GM23338 (cell line): ENCODE results near the gene SAMD13. TPM values are rescaled to one million over a fixed set of nuclear protein-coding genes. Genes with fewer than 3 reads are reported as not detected.

Experiments used
- ATAC-seq: fragments of 200-7000 bp; cut with Tn5 transposase; 3 replicates; pipeline ENCODE4 v1.9.1; 2020
- DNase-seq: peaks from one replicate; pipeline ENCODE4 v3.0.0-alpha.2; 2015; ENCODE audit warnings: low spot score
- H2AFZ ChIP-seq: fragments of 200-600 bp; sonication (generic); 2 replicates; pipeline ENCODE4 v1.8.0; 2016; ENCODE audit warnings: antibody characterized with exemption, mild to moderate bottlenecking, moderate library complexity
- H3F3A ChIP-seq: fragments of 200-600 bp; sonication (generic); replicated peaks from 2 replicates; pipeline ENCODE4 v1.8.0; 2017; ENCODE audit warnings: antibody characterized with exemption, mixed run types, low read depth
- H3K27ac ChIP-seq: fragments of 200-600 bp; sonication (generic); 2 replicates; pipeline ENCODE4 v1.6.1; 2016; ENCODE audit warnings: low read depth
- H3K27me3 ChIP-seq: fragments of 200-600 bp; sonication (generic); 2 replicates; pipeline ENCODE4 v1.8.0; 2016; ENCODE audit warnings: mild to moderate bottlenecking, mixed run types, moderate library complexity; ENCODE audit not compliant: insufficient read depth
- H3K36me3 ChIP-seq: fragments of 200-600 bp; sonication (generic); 2 replicates; pipeline ENCODE4 v1.8.0; 2016; ENCODE audit warnings: mild to moderate bottlenecking; ENCODE audit not compliant: insufficient read depth
- H3K4me1 ChIP-seq: fragments of 200-600 bp; sonication (generic); 2 replicates; pipeline ENCODE4 v1.8.0; 2016; ENCODE audit warnings: mild to moderate bottlenecking, moderate library complexity; ENCODE audit not compliant: insufficient read depth
- H3K4me2 ChIP-seq: fragments of 200-600 bp; sonication (generic); 2 replicates; pipeline ENCODE4 v1.7.1; 2017; ENCODE audit warnings: mixed run types
- H3K4me3 ChIP-seq: fragments of 200-600 bp; sonication (generic); 2 replicates; pipeline ENCODE4 v1.6.1; 2016; ENCODE audit warnings: mixed run types
- H3K79me2 ChIP-seq: fragments of 200-600 bp; sonication (generic); replicated peaks from 2 replicates; pipeline ENCODE4 v1.8.0; 2017; ENCODE audit warnings: mild to moderate bottlenecking; ENCODE audit not compliant: insufficient read depth
- H3K9me2 ChIP-seq: fragments of 200-600 bp; sonication (generic); 2 replicates; pipeline ENCODE4 v1.8.0; 2017; ENCODE audit not compliant: insufficient read depth
- H4K20me1 ChIP-seq: fragments of 200-600 bp; sonication (generic); replicated peaks from 2 replicates; pipeline ENCODE4 v1.8.0; 2017; ENCODE audit warnings: mild to moderate bottlenecking; ENCODE audit not compliant: insufficient read depth
- H3K27ac Mint-ChIP-seq: 2 replicates; pipeline ENCODE4 v1.8.0; 2020; ENCODE audit warnings: inconsistent platforms, mild to moderate bottlenecking, moderate library complexity, mixed read lengths
- H3K27me3 Mint-ChIP-seq: 3 replicates; pipeline ENCODE4 v1.8.0; 2022; ENCODE audit warnings: low read depth, mild to moderate bottlenecking, moderate library complexity, mixed read lengths, inconsistent platforms; ENCODE audit not compliant: insufficient read depth, poor library complexity
- H3K36me3 Mint-ChIP-seq: 3 replicates; pipeline ENCODE4 v1.8.0; 2021; ENCODE audit warnings: low read depth, mild to moderate bottlenecking, inconsistent platforms, moderate library complexity, mixed read lengths
- H3K4me1 Mint-ChIP-seq: 3 replicates; pipeline ENCODE4 v1.8.0; 2020; ENCODE audit warnings: mild to moderate bottlenecking, inconsistent platforms, mixed read lengths
- H3K4me3 Mint-ChIP-seq: 3 replicates; pipeline ENCODE4 v1.8.0; 2021; ENCODE audit warnings: moderate library complexity, mild to moderate bottlenecking, inconsistent platforms, mixed read lengths
- H3K9me3 Mint-ChIP-seq: 3 replicates; pipeline ENCODE4 v1.8.0; 2020; ENCODE audit warnings: moderate library complexity, mild to moderate bottlenecking, inconsistent platforms, mixed read lengths
- CREB1 ChIP-seq: fragments of 250-450 bp; sonication (Bioruptor Pico); IDR thresholded peaks from 2 replicates; pipeline ENCODE4 v1.5.0; 2020; ENCODE audit warnings: low read depth, mild to moderate bottlenecking, moderate library complexity
- EZH2 ChIP-seq: fragments of 200-600 bp; sonication (generic); IDR thresholded peaks from one replicate; pipeline ENCODE4 v1.8.0; 2017; ENCODE audit warnings: antibody characterized with exemption, mild to moderate bottlenecking, low read depth; ENCODE audit not compliant: unreplicated experiment
- EZH2phosphoT487 ChIP-seq: fragments of 200-600 bp; sonication (generic); IDR thresholded peaks from one replicate; pipeline ENCODE4 v1.8.1; 2018; ENCODE audit warnings: antibody characterized with exemption; ENCODE audit not compliant: unreplicated experiment
- JUNB ChIP-seq: IDR thresholded peaks from one replicate; pipeline ENCODE4 v1.6.1; 2016; ENCODE audit warnings: antibody characterized with exemption; ENCODE audit not compliant: unreplicated experiment
- NANOG ChIP-seq: IDR thresholded peaks from 2 replicates; pipeline ENCODE4 v1.6.1; 2016; ENCODE audit warnings: antibody characterized with exemption, borderline replicate concordance
- POLR2AphosphoS5 ChIP-seq: IDR thresholded peaks from 2 replicates; pipeline ENCODE4 v1.6.1; 2016; ENCODE audit warnings: antibody characterized with exemption, low read depth
- STAT1 ChIP-seq: IDR thresholded peaks from one replicate; pipeline ENCODE4 v1.6.1; 2016; ENCODE audit warnings: antibody characterized with exemption; ENCODE audit not compliant: unreplicated experiment
- ZNF114 ChIP-seq: fragments of 250-450 bp; sonication (Bioruptor Pico); IDR thresholded peaks from 2 replicates; pipeline ENCODE4 v1.5.0; 2020; ENCODE audit warnings: mild to moderate bottlenecking, moderate library complexity
- ZNF331 ChIP-seq: fragments of 250-450 bp; sonication (Bioruptor Pico); IDR thresholded peaks from 2 replicates; pipeline ENCODE4 v1.5.0; 2020; ENCODE audit warnings: low read depth, mild to moderate bottlenecking, moderate library complexity
- polyA plus RNA-seq: library from polyadenylated mRNA; unstranded; fragments of >200 nt; fragmentation: Nextera tagmentation; extraction: Ambion mirVana; gene quantifications from 2 replicates; pipeline ENCODE4 v1.2.1, GENCODE V29; 2016
- total RNA-seq: library from RNA; depleted of rRNA; stranded (reverse); fragments of >200 nt; shearing (Covaris generic); gene quantifications from 2 replicates; pipeline ENCODE4 v1.2.3, GENCODE V29; 2014
- TF ChIP-seq, protein P1 (sequence below), 2 experiments: fragments of 200-600 bp in 1 of 2; sonication (generic) in 1 of 2; conservative IDR thresholded peaks; 2 replicates each; pipeline versions ENCODE4 v1.5.1 to v1.6.1; 2016 to 2017; ENCODE audit warnings: antibody characterized with exemption in 2 of 2, low read depth in 2 of 2, mild to moderate bottlenecking in 2 of 2, moderate library complexity in 1 of 2
- TF ChIP-seq, protein P2 (sequence below): IDR thresholded peaks from 2 replicates; pipeline ENCODE4 v1.6.1; 2016; ENCODE audit warnings: antibody characterized with exemption
- TF ChIP-seq, protein P3 (sequence below): IDR thresholded peaks from one replicate; pipeline ENCODE4 v1.6.1; 2018; ENCODE audit warnings: antibody characterized with exemption; ENCODE audit not compliant: unreplicated experiment
- TF ChIP-seq, protein P4 (sequence below): fragments of 250-450 bp; sonication (Bioruptor Pico); IDR thresholded peaks from 2 replicates; pipeline ENCODE4 v1.5.0; 2020; ENCODE audit warnings: mild to moderate bottlenecking, moderate library complexity

Gene SAMD13
- total and polyA plus RNA-seq, 2 experiments from 2014 or later, result 2.5 to 3.6 TPM

DNA sequence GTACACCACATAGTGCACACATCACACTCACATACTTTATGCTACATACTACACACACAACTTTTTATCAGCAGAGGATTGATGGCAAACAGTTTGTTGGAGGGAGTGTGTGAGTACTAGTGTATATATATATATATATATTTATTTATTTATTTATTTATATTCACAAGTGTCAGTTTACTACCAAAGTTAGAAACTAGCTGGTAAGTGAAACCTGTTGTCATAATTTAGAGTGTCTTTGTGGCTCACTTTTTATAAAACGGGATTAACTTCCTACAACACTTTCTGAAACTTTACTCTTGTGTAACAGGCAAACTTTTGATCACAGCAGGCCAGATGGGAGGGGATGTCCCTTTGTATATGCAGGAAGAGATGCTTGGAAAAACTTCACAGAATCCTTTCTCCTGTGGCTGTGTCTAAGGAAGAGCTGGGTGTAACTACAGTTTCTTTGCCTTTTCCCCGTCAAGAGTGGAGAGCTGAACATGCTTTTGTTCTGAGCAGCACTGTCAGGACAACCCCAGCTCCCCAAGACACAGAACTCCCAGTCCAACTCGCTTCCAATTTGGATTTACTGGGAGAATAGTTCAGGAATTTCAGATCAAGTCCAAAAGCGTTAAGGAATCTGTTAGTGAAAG, 1.9 kb upstream of the SAMD13 start:
- Histone ChIP-seq H3K4me2 (peak overlapping the region; percentile 83), H3K4me3 (peak overlapping the region; percentile 97), H4K20me1 (no peaks in the 10 kb centered on the region), H3K4me1 (peaks cover 44% of the 10 kb centered on the region), H3K79me2 (no peaks in the 10 kb centered on the region), H3K27me3 (no peaks in the 10 kb centered on the region), H3K27ac (no peak overlapping the region), H3F3A (no peaks in the 10 kb centered on the region), H3K9me2 (no peaks in the 10 kb centered on the region), H2AFZ (no peak overlapping the region), H3K36me3 (no peaks in the 10 kb centered on the region; the same call in 1 of the 2 replicates)
- H3K4me3 Mint-ChIP-seq, result peak overlapping the region; percentile 89
- peaks cover 39% of the 10 kb centered on the region for H3K4me1 Mint-ChIP-seq
- no peaks in the 10 kb centered on the region for H3K9me3 Mint-ChIP-seq
- TF ChIP-seq POLR2AphosphoS5 (no peak), ZNF114 (CRISPR knock-in tag) (no peak), EZH2phosphoT487 (no peak), CREB1 (CRISPR knock-in tag) (no peak), EZH2 (no peak), JUNB (no peak), ZNF331 (CRISPR knock-in tag) (no peak), STAT1 (no peak), NANOG (no peak)
- TF ChIP-seq, protein P1, sequence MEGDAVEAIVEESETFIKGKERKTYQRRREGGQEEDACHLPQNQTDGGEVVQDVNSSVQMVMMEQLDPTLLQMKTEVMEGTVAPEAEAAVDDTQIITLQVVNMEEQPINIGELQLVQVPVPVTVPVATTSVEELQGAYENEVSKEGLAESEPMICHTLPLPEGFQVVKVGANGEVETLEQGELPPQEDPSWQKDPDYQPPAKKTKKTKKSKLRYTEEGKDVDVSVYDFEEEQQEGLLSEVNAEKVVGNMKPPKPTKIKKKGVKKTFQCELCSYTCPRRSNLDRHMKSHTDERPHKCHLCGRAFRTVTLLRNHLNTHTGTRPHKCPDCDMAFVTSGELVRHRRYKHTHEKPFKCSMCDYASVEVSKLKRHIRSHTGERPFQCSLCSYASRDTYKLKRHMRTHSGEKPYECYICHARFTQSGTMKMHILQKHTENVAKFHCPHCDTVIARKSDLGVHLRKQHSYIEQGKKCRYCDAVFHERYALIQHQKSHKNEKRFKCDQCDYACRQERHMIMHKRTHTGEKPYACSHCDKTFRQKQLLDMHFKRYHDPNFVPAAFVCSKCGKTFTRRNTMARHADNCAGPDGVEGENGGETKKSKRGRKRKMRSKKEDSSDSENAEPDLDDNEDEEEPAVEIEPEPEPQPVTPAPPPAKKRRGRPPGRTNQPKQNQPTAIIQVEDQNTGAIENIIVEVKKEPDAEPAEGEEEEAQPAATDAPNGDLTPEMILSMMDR (conservative IDR thresholded peaks at IDR 0.05; ENCODE audit: low read depth in 2 of 2), result no peak
- TF ChIP-seq, protein P2, sequence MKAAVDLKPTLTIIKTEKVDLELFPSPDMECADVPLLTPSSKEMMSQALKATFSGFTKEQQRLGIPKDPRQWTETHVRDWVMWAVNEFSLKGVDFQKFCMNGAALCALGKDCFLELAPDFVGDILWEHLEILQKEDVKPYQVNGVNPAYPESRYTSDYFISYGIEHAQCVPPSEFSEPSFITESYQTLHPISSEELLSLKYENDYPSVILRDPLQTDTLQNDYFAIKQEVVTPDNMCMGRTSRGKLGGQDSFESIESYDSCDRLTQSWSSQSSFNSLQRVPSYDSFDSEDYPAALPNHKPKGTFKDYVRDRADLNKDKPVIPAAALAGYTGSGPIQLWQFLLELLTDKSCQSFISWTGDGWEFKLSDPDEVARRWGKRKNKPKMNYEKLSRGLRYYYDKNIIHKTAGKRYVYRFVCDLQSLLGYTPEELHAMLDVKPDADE, result no peak
- TF ChIP-seq, protein P3, sequence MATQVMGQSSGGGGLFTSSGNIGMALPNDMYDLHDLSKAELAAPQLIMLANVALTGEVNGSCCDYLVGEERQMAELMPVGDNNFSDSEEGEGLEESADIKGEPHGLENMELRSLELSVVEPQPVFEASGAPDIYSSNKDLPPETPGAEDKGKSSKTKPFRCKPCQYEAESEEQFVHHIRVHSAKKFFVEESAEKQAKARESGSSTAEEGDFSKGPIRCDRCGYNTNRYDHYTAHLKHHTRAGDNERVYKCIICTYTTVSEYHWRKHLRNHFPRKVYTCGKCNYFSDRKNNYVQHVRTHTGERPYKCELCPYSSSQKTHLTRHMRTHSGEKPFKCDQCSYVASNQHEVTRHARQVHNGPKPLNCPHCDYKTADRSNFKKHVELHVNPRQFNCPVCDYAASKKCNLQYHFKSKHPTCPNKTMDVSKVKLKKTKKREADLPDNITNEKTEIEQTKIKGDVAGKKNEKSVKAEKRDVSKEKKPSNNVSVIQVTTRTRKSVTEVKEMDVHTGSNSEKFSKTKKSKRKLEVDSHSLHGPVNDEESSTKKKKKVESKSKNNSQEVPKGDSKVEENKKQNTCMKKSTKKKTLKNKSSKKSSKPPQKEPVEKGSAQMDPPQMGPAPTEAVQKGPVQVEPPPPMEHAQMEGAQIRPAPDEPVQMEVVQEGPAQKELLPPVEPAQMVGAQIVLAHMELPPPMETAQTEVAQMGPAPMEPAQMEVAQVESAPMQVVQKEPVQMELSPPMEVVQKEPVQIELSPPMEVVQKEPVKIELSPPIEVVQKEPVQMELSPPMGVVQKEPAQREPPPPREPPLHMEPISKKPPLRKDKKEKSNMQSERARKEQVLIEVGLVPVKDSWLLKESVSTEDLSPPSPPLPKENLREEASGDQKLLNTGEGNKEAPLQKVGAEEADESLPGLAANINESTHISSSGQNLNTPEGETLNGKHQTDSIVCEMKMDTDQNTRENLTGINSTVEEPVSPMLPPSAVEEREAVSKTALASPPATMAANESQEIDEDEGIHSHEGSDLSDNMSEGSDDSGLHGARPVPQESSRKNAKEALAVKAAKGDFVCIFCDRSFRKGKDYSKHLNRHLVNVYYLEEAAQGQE, result no peak
- TF ChIP-seq, protein P4, sequence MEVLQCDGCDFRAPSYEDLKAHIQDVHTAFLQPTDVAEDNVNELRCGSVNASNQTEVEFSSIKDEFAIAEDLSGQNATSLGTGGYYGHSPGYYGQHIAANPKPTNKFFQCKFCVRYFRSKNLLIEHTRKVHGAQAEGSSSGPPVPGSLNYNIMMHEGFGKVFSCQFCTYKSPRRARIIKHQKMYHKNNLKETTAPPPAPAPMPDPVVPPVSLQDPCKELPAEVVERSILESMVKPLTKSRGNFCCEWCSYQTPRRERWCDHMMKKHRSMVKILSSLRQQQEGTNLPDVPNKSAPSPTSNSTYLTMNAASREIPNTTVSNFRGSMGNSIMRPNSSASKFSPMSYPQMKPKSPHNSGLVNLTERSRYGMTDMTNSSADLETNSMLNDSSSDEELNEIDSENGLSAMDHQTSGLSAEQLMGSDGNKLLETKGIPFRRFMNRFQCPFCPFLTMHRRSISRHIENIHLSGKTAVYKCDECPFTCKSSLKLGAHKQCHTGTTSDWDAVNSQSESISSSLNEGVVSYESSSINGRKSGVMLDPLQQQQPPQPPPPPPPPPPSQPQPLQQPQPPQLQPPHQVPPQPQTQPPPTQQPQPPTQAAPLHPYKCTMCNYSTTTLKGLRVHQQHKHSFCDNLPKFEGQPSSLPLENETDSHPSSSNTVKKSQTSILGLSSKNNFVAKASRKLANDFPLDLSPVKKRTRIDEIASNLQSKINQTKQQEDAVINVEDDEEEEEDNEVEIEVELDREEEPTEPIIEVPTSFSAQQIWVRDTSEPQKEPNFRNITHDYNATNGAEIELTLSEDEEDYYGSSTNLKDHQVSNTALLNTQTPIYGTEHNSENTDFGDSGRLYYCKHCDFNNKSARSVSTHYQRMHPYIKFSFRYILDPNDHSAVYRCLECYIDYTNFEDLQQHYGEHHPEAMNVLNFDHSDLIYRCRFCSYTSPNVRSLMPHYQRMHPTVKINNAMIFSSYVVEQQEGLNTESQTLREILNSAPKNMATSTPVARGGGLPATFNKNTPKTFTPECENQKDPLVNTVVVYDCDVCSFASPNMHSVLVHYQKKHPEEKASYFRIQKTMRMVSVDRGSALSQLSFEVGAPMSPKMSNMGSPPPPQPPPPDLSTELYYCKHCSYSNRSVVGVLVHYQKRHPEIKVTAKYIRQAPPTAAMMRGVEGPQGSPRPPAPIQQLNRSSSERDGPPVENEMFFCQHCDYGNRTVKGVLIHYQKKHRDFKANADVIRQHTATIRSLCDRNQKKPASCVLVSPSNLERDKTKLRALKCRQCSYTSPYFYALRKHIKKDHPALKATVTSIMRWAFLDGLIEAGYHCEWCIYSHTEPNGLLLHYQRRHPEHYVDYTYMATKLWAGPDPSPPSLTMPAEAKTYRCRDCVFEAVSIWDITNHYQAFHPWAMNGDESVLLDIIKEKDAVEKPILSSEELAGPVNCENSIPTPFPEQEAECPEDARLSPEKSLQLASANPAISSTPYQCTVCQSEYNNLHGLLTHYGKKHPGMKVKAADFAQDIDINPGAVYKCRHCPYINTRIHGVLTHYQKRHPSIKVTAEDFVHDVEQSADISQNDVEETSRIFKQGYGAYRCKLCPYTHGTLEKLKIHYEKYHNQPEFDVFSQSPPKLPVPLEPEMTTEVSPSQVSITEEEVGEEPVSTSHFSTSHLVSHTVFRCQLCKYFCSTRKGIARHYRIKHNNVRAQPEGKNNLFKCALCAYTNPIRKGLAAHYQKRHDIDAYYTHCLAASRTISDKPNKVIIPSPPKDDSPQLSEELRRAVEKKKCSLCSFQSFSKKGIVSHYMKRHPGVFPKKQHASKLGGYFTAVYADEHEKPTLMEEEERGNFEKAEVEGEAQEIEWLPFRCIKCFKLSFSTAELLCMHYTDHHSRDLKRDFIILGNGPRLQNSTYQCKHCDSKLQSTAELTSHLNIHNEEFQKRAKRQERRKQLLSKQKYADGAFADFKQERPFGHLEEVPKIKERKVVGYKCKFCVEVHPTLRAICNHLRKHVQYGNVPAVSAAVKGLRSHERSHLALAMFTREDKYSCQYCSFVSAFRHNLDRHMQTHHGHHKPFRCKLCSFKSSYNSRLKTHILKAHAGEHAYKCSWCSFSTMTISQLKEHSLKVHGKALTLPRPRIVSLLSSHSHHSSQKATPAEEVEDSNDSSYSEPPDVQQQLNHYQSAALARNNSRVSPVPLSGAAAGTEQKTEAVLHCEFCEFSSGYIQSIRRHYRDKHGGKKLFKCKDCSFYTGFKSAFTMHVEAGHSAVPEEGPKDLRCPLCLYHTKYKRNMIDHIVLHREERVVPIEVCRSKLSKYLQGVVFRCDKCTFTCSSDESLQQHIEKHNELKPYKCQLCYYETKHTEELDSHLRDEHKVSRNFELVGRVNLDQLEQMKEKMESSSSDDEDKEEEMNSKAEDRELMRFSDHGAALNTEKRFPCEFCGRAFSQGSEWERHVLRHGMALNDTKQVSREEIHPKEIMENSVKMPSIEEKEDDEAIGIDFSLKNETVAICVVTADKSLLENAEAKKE, result no peak
- no peaks in the 10 kb centered on the region for H3K27me3 Mint-ChIP-seq
- DNase-seq (peak; percentile 37), ATAC-seq (no peak)
- no peak overlapping the region; the same call in 1 of the 2 replicates for H3K27ac Mint-ChIP-seq
- no peaks in the 10 kb centered on the region; the same call in 1 of the 3 replicates for H3K36me3 Mint-ChIP-seq
